Aorta (tissue), 5 donors: ENCODE measurements around the gene PRR5L. TPM values are rescaled to one million over a fixed set of nuclear protein-coding genes. Genes with fewer than 3 reads are reported as not detected.

Experiments used
- ATAC-seq: fragments of 200-7000 bp; cut with Tn5 transposase; one replicate; pipeline ENCODE4 v1.9.1; 2022; ENCODE audit warnings: moderate library complexity; ENCODE audit not compliant: low FRiP score
- DNase-seq, 2 donors: peaks; one replicate each; pipeline ENCODE4 v3.0.0-alpha.2; 2020
- H3K27ac ChIP-seq, 2 donors: one replicate each; pipeline ENCODE4 v1.5.1; 2013; ENCODE audit warnings: low read length in 2 of 2, mild to moderate bottlenecking in 2 of 2, moderate library complexity in 2 of 2, control low read depth in 1 of 2, inconsistent platforms in 1 of 2, low read depth in 1 of 2
- H3K27me3 ChIP-seq, 2 donors: one replicate each; pipeline ENCODE4 v1.6.1; 2013; ENCODE audit warnings: control low read depth in 1 of 2, low read length in 1 of 2, mild to moderate bottlenecking in 1 of 2, moderate library complexity in 1 of 2; ENCODE audit not compliant: insufficient read depth in 2 of 2, control insufficient read depth in 1 of 2
- H3K36me3 ChIP-seq, 2 donors: one replicate each; pipeline ENCODE4 v1.6.1; 2013; ENCODE audit warnings: control low read depth in 1 of 2, low read length in 1 of 2, mild to moderate bottlenecking in 1 of 2; ENCODE audit not compliant: insufficient read depth in 2 of 2, control insufficient read depth in 1 of 2
- H3K4me1 ChIP-seq, 2 donors: one replicate each; pipeline ENCODE4 v1.6.1; 2013; ENCODE audit warnings: low read length in 2 of 2, control low read depth in 1 of 2, mild to moderate bottlenecking in 1 of 2, moderate library complexity in 1 of 2; ENCODE audit not compliant: insufficient read depth in 2 of 2, control insufficient read depth in 1 of 2
- H3K4me3 ChIP-seq, 2 donors: one replicate each; pipeline ENCODE4 v1.5.1; 2013; ENCODE audit warnings: low read length in 2 of 2, control low read depth in 1 of 2, mild to moderate bottlenecking in 1 of 2
- H3K9me3 ChIP-seq: one replicate; pipeline ENCODE4 v1.6.1; 2013; ENCODE audit warnings: mild to moderate bottlenecking, low read length; ENCODE audit not compliant: control insufficient read depth
- WGBS, 2 donors: extraction: QIAGEN DNeasy Blood & Tissue Kit; methylation state at CpG; one replicate each; pipeline ENCODE4 v1.1.7; 2013; 5-methylcytosine and 5-hydroxymethylcytosine counted together
- intact Hi-C, 2 donors: fragments of 100-400 bp; cut with DNase I; formaldehyde crosslinking; loops; one replicate each; pipeline versions ENCODE4 v1.14.2 to v1.15.0; 2022
- polyA plus RNA-seq, 2 donors: library from polyadenylated mRNA; stranded (reverse); fragments of 200-250 nt; gene quantifications; one replicate each; pipeline ENCODE4 v1.2.3, GENCODE V29; 2013
- total RNA-seq, 2 donors: library from RNA; stranded (reverse); fragmentation: NEBNext Ultra II Directional; extraction: Animal tissue kit (Norgen Biotek cat#: 25700); gene quantifications; one replicate each; pipeline ENCODE4 v1.2.1, GENCODE V29; 2021
- donor health status: healthy with polysubstance abuse.
- donor health status: Bipolar disorder and iron deficiency.
- donor health status: DM: no; HTN: no; CAD: no.
- donor health status: DM: no; HTN: no; CAD: no.
- donor health status: DM: yes; HTN: yes; CAD: no.

Gene PRR5L
- total and polyA plus RNA-seq, 4 donors: 3.3 to 15.3 (median 5.4) TPM

- Histone ChIP-seq H3K9me3 (no peaks in the 10 kb centered on the region), H3K27ac (no peak overlapping the region), H3K27me3 (no peaks in the 10 kb centered on the region), H3K36me3 (no peaks in the 10 kb centered on the region), H3K4me3 (no peak overlapping the region), H3K4me1 (no peaks in the 10 kb centered on the region)
- no peak for ATAC-seq
- intact Hi-C loops: no loop called here
- no peak for DNase-seq
- WGBS, 2 donors: 88 to 92% methylated on average over 10 of the region's 10 CpGs
Observed at GRCh38 chr11:36460220-36460619, 164.1 kb downstream of the PRR5L start.

GRCh38 chr11:36462321-36462720, 166.2 kb downstream of the PRR5L start:
- DNase-seq: no peak
- intact Hi-C loops: no loop called here
- no peak for ATAC-seq
- Histone ChIP-seq H3K36me3 (no peaks in the 10 kb centered on the region), H3K4me1 (no peaks in the 10 kb centered on the region), H3K27me3 (no peaks in the 10 kb centered on the region), H3K27ac (no peak overlapping the region), H3K9me3 (no peaks in the 10 kb centered on the region), H3K4me3 (no peak overlapping the region)
- 96 to 97% methylated on average over 14 to 15 of the region's 15 CpGs for WGBS, 2 donors

GRCh38 chr11:36463781-36464180, 167.7 kb downstream of the PRR5L start:
- Histone ChIP-seq H3K36me3 (no peaks in the 10 kb centered on the region), H3K27ac (no peak overlapping the region), H3K4me1 (no peaks in the 10 kb centered on the region), H3K27me3 (no peaks in the 10 kb centered on the region), H3K9me3 (no peaks in the 10 kb centered on the region), H3K4me3 (no peak overlapping the region)
- no peak for ATAC-seq
- DNase-seq: no peak
- WGBS, 2 donors: 73 to 79% methylated on average over 3 of the region's 3 CpGs
- intact Hi-C loops: no loop called here

- no peak for ATAC-seq
- 80 to 81% methylated on average over 3 of the region's 3 CpGs for WGBS, 2 donors
- H3K27me3 ChIP-seq: no peaks in the 10 kb centered on the region
- no peak overlapping the region for H3K4me3 ChIP-seq
- H3K27ac ChIP-seq: no peak overlapping the region
- intact Hi-C loops: no loop called here
- H3K36me3 ChIP-seq: no peaks in the 10 kb centered on the region
- H3K4me1 ChIP-seq: no peaks in the 10 kb centered on the region
- DNase-seq: no peak
- H3K9me3 ChIP-seq: no peaks in the 10 kb centered on the region
Observed at GRCh38 chr11:36464720-36465119, 168.6 kb downstream of the PRR5L start.

GRCh38 chr11:36465449-36466163, 169.5 kb downstream of the PRR5L start:
- Histone ChIP-seq H3K27me3 (no peaks in the 10 kb centered on the region), H3K4me1 (peaks cover under 1 to 4% of the 10 kb centered on the region in 2 donors), H3K27ac (no peak overlapping the region), H3K4me3 (no peak overlapping the region), H3K9me3 (no peaks in the 10 kb centered on the region), H3K36me3 (no peaks in the 10 kb centered on the region)
- DNase-seq (no peak), ATAC-seq (no peak)
- WGBS, 2 donors: 94% methylated on average over 4 of the region's 4 CpGs
- intact Hi-C loops: no loop called here

GRCh38 chr11:36467012-36467411, 170.9 kb downstream of the PRR5L start:
- ATAC-seq (no peak), DNase-seq (no peak)
- no peaks in the 10 kb centered on the region for H3K36me3 ChIP-seq
- H3K9me3 ChIP-seq: no peaks in the 10 kb centered on the region
- H3K27ac ChIP-seq: no peak overlapping the region
- H3K4me3 ChIP-seq: no peak overlapping the region
- H3K4me1 ChIP-seq: peaks cover 3 to 7% of the 10 kb centered on the region in 2 donors
- no peaks in the 10 kb centered on the region for H3K27me3 ChIP-seq
- intact Hi-C loops: no loop called here
- WGBS, 2 donors: 95 to 97% methylated on average over 3 of the region's 3 CpGs

- intact Hi-C loops: no loop called here
- no peak for DNase-seq
- Histone ChIP-seq H3K27ac (no peak overlapping the region), H3K4me1 (peaks cover 3 to 7% of the 10 kb centered on the region in 2 donors), H3K4me3 (no peak overlapping the region), H3K9me3 (no peaks in the 10 kb centered on the region), H3K27me3 (no peaks in the 10 kb centered on the region), H3K36me3 (no peaks in the 10 kb centered on the region)
- WGBS, 2 donors: 85 to 88% methylated on average over 1 of the region's 1 CpG
- no peak for ATAC-seq
Observed at GRCh38 chr11:36467916-36468315, 171.8 kb downstream of the PRR5L start.

- Histone ChIP-seq H3K36me3 (no peaks in the 10 kb centered on the region), H3K4me1 (peaks cover 3 to 7% of the 10 kb centered on the region in 2 donors), H3K27ac (no peak overlapping the region), H3K4me3 (no peak overlapping the region), H3K27me3 (no peaks in the 10 kb centered on the region), H3K9me3 (no peaks in the 10 kb centered on the region)
- intact Hi-C loops: no loop called here
- WGBS, 2 donors: 68 to 78% methylated on average over 2 of the region's 2 CpGs
- DNase-seq (no peak), ATAC-seq (no peak)
Observed at GRCh38 chr11:36469063-36469462, 173.0 kb downstream of the PRR5L start.
